Measurements from ENCODE around the gene ANKRD12.

The ANKRD12 gene

DNA sequence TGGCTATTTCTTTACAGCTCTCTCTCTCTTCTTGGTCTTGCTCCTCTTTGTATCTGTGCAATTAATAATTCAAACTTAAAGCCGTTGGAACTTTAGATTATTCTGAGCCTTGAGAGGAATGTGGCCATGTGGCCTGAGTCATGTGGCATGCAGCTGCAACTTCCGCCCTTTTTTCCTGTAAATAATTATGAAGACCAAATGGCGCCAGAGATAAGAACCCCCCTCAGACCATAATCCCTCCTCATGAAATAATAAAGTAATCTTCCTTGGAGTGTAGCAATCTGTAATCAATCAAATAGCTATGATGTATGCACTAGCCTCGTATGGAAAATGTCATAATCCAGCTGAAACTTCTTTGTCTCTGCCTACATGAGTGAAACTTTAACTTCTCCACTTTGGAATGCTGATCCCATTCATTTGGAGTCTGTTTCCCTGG, 184.5 kb downstream of the ANKRD12 start:
- no peak overlapping the region for H3K4me3 ChIP-seq (ENCODE audit: control insufficient read depth, low read depth, low read length)
- DNase-seq (ENCODE audit: low read depth): peak; percentile 8

DNA sequence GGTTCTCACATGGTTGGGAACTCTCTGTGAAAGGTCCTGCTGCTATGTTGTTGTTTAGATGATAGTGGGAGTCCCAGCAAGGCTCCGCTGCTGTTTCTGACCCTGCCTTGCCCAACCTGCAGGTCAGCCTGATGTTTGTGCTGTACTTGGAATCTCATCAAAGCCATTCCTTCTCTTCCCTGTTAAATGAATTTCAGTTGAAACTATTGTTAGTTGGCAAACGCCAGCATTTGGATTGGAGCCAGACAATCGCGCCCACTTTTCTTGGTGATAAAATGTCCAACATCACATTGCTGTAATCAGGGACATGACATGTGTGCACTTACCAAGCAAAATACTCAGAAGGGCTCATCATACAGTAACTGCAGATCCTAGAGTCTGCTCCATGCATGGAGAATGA, 185.2 kb downstream of the ANKRD12 start:
- no peak overlapping the region for H3K4me3 ChIP-seq (ENCODE audit: control insufficient read depth, low read depth, low read length)
- no peak for DNase-seq (ENCODE audit: low read depth)

More for the DNA sequence above, 184.5 kb downstream of the ANKRD12 start:
- TF ChIP-seq, protein P1, sequence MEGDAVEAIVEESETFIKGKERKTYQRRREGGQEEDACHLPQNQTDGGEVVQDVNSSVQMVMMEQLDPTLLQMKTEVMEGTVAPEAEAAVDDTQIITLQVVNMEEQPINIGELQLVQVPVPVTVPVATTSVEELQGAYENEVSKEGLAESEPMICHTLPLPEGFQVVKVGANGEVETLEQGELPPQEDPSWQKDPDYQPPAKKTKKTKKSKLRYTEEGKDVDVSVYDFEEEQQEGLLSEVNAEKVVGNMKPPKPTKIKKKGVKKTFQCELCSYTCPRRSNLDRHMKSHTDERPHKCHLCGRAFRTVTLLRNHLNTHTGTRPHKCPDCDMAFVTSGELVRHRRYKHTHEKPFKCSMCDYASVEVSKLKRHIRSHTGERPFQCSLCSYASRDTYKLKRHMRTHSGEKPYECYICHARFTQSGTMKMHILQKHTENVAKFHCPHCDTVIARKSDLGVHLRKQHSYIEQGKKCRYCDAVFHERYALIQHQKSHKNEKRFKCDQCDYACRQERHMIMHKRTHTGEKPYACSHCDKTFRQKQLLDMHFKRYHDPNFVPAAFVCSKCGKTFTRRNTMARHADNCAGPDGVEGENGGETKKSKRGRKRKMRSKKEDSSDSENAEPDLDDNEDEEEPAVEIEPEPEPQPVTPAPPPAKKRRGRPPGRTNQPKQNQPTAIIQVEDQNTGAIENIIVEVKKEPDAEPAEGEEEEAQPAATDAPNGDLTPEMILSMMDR (conservative IDR thresholded peaks at IDR 0.05; ENCODE audit: control insufficient read depth, insufficient read depth, low read depth, low read length): no peak

DNA sequence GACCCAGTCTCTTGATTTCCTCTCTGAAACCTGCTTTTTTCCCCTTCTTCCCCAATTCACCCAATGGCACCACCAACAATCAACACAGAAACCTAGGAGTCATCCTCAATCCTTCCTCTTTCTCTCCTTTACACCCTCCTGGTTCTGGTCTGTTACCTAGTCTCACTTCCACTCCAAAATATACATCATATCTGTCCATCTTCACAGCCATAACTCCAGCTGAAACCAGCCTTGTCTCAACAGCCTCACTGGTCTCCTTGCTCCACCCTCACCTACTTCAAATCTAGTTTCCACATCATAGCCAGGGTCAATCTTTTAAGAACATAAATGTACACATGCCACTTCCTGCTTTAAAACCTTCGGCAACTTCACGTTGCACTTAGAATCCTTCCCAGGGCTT, 186.2 kb downstream of the ANKRD12 start:
- H3K4me3 ChIP-seq (ENCODE audit: control insufficient read depth, low read depth, low read length): no peak overlapping the region
- TF ChIP-seq, protein P1 (conservative IDR thresholded peaks at IDR 0.05; ENCODE audit: control insufficient read depth, insufficient read depth, low read depth, low read length): no peak
- DNase-seq (ENCODE audit: low read depth): no peak

More for the DNA sequence above, 185.2 kb downstream of the ANKRD12 start:
- TF ChIP-seq, protein P1 (conservative IDR thresholded peaks at IDR 0.05; ENCODE audit: control insufficient read depth, insufficient read depth, low read depth, low read length): no peak

DNA sequence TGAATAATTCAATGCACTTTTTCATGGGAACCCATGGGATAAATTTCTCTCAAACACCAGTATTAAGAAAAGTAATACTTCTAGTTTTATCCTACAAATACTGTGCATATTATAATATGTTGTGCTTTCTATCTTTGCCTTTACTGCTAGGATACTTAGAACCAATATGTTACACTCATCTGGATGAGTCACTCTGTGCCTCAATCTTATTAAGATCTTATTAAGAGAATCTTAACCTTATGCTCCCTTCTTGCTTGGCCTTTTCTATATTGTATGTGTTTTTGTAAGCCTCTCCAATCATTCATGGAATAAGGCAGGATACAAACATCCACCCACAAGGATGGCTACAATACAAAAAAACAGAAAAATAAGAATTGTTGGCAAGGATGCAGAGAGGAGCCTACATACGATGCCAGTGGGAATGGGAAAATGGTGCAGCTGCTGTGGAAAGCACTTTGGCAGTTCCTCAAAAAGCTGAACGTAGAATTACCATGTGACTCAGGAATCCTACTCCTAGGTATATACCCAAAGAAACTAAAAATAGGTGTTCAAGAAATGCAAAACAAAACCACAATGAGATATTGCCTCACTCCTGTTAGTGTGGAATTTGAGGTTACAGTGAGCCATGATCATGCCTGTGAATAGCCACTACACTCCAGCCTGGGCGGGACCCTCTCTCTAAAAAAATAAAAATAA, 187.3 kb downstream of the ANKRD12 start:
- DNase-seq (ENCODE audit: low read depth): peak; percentile 46
- no peak overlapping the region for H3K4me3 ChIP-seq (ENCODE audit: control insufficient read depth, low read depth, low read length)
- TF ChIP-seq, protein P1 (conservative IDR thresholded peaks at IDR 0.05; ENCODE audit: control insufficient read depth, insufficient read depth, low read depth, low read length): no peak

DNA sequence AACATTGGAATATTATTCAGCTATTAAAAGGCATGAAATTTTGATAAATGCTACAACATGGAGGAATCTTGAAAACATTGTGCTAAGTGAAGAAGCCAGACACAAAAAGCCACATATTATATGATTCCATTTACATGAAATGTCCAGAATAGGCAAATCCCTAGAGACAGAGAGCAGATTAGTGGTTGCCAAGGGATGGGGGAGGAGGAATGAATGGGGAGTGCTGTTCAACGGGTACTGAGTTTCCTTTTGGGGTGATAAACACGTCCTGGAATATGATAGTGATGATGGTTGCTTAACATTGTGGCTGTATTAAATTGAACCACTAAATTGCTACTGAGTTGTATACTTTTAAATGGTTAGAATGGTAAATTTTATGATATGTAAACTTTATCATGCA, 189.1 kb downstream of the ANKRD12 start:
- DNase-seq (ENCODE audit: low read depth): no peak
- TF ChIP-seq, protein P1 (conservative IDR thresholded peaks at IDR 0.05; ENCODE audit: control insufficient read depth, insufficient read depth, low read depth, low read length): no peak
- no peak overlapping the region for H3K4me3 ChIP-seq (ENCODE audit: control insufficient read depth, low read depth, low read length)

DNA sequence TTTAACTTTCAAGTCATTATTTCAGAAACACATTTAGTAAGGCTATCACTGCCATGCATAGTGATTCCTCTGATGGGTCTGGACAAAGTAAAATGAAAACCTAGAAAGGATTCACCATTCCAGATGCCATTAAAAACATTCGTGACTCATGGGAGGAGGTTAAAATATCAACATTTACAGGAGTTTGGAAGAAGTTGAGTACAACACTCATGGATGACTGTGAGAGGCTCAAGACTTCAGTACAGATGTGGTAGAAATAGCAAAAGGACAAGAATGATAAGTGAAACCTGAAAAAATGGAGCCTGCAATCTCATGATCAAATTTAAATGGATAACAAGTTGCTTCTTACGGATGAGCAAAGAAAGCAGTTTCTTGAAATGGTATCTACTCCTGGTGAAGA, 192.2 kb downstream of the ANKRD12 start:
- peak; percentile 51 for DNase-seq (ENCODE audit: low read depth)
- TF ChIP-seq, protein P1 (conservative IDR thresholded peaks at IDR 0.05; ENCODE audit: control insufficient read depth, insufficient read depth, low read depth, low read length): no peak
- H3K4me3 ChIP-seq (ENCODE audit: control insufficient read depth, low read depth, low read length): no peak overlapping the region

Data from fibroblast of mammary gland (primary cell).